Effector memory CD4-positive, alpha-beta T cell (primary cell): Measurements from ENCODE around the gene ZCCHC24.

Experiments
- DNase-seq, 3 donors: peaks; one replicate each; pipeline ENCODE4 v3.0.0-alpha.2; 2020
- H3K27ac ChIP-seq: 2 replicates; pipeline ENCODE4 v1.7.0; 2013; ENCODE audit warnings: mild to moderate bottlenecking, low read length, moderate library complexity; ENCODE audit not compliant: insufficient read depth, poor library complexity, severe bottlenecking
- H3K27me3 ChIP-seq: replicated peaks from 2 replicates; pipeline ENCODE4 v1.7.0; 2013; ENCODE audit warnings: mild to moderate bottlenecking, low read length; ENCODE audit not compliant: insufficient read depth, control insufficient read depth, poor library complexity, severe bottlenecking
- H3K36me3 ChIP-seq: 2 replicates; pipeline ENCODE4 v1.7.0; 2013; ENCODE audit warnings: mild to moderate bottlenecking, low read length, moderate library complexity; ENCODE audit not compliant: control insufficient read depth, insufficient read depth
- H3K4me1 ChIP-seq: 2 replicates; pipeline ENCODE4 v1.7.0; 2013; ENCODE audit warnings: low read length, mild to moderate bottlenecking; ENCODE audit not compliant: control insufficient read depth, insufficient read depth, poor library complexity, severe bottlenecking
- H3K4me3 ChIP-seq: 2 replicates; pipeline ENCODE4 v1.7.0; 2013; ENCODE audit warnings: low read length, low read depth, mild to moderate bottlenecking; ENCODE audit not compliant: insufficient read depth, poor library complexity, severe bottlenecking
- H3K9me3 ChIP-seq: 2 replicates; pipeline ENCODE4 v1.7.0; 2013; ENCODE audit warnings: mild to moderate bottlenecking, low read length, moderate library complexity; ENCODE audit not compliant: control insufficient read depth

ZCCHC24 gene

DNA sequence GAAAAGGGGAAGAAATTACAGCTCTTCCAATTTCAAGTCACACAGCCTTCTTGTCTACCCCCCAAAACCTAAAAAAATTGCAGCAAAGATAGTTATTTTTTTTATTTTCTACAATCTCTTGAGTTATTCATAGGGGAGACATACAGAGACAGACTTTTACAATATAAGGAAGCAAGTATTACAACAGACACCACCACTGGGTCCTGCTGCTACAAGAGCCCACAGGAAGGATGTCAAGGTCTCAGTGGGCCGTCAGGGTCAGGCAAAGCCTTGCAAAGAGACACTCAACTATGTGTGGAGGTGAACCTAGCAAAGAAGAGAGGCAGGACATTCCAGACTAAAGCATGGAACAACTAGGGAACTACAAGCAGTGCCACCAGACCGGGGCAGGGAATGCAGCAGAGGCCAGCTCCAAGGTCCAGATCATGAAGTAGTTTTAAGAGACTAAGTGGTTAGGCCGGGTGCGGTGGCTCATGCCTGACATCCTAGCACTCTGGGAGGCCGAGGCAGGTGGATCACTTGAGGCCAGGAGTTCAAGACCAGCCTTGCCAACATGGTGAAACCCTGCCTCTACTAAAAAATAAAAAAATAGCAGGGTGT, 28.2 kb upstream of the ZCCHC24 start:
- H3K9me3 ChIP-seq, result no peaks in the 10 kb centered on the region
- DNase-seq, result no peak
- no peak overlapping the region for H3K4me3 ChIP-seq
- H3K4me1 ChIP-seq, result no peaks in the 10 kb centered on the region
- H3K36me3 ChIP-seq, result no peaks in the 10 kb centered on the region
- H3K27ac ChIP-seq, result no peak overlapping the region
- H3K27me3 ChIP-seq, result no peaks in the 10 kb centered on the region

DNA sequence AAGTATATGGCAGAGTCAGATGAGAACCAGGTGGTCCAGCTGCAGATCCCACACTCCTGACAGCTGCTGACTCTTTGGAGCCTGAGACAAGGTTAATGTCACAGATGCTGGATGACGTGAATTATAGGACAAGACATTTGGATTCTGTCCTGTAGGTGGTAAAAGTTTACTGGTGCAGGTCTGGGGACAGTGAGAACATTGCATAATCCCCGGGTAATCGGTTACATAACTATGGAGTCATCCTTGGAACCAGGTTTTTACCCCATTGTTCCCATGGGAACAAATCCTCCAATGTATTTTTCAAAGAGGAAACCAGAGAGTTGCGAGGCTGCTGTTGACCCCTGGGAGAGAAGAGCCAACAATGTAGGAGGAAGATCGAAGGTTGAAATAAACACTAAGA, 27.5 kb upstream of the ZCCHC24 start:
- no peaks in the 10 kb centered on the region for H3K36me3 ChIP-seq

GRCh38 chr10:79472449-79472848, 27.0 kb upstream of the ZCCHC24 start:
- Histone ChIP-seq H3K27ac (no peak overlapping the region), H3K27me3 (no peaks in the 10 kb centered on the region), H3K36me3 (no peaks in the 10 kb centered on the region), H3K9me3 (no peaks in the 10 kb centered on the region), H3K4me1 (no peaks in the 10 kb centered on the region), H3K4me3 (no peak overlapping the region)
- DNase-seq, result no peak

More for the DNA sequence above, 27.5 kb upstream of the ZCCHC24 start:
- H3K9me3 ChIP-seq, result no peaks in the 10 kb centered on the region
- no peak overlapping the region for H3K4me3 ChIP-seq
- DNase-seq, result no peak
- no peaks in the 10 kb centered on the region for H3K27me3 ChIP-seq
- H3K27ac ChIP-seq, result no peak overlapping the region
- H3K4me1 ChIP-seq, result no peaks in the 10 kb centered on the region

- no peak for DNase-seq
Measured at GRCh38 chr10:79471776-79472175, 26.4 kb upstream of the ZCCHC24 start.

GRCh38 chr10:79470096-79470495, 24.7 kb upstream of the ZCCHC24 start:
- no peak overlapping the region for H3K27ac ChIP-seq
- DNase-seq, result no peak
- H3K36me3 ChIP-seq, result no peaks in the 10 kb centered on the region
- H3K4me3 ChIP-seq, result no peak overlapping the region
- H3K4me1 ChIP-seq, result no peaks in the 10 kb centered on the region
- no peaks in the 10 kb centered on the region for H3K27me3 ChIP-seq
- H3K9me3 ChIP-seq, result no peaks in the 10 kb centered on the region

More at GRCh38 chr10:79471776-79472175, 26.4 kb upstream of the ZCCHC24 start:
- no peaks in the 10 kb centered on the region for H3K36me3 ChIP-seq
- H3K4me1 ChIP-seq, result no peaks in the 10 kb centered on the region
- H3K4me3 ChIP-seq, result no peak overlapping the region
- H3K27ac ChIP-seq, result no peak overlapping the region
- no peaks in the 10 kb centered on the region for H3K27me3 ChIP-seq
- H3K9me3 ChIP-seq, result no peaks in the 10 kb centered on the region

DNA sequence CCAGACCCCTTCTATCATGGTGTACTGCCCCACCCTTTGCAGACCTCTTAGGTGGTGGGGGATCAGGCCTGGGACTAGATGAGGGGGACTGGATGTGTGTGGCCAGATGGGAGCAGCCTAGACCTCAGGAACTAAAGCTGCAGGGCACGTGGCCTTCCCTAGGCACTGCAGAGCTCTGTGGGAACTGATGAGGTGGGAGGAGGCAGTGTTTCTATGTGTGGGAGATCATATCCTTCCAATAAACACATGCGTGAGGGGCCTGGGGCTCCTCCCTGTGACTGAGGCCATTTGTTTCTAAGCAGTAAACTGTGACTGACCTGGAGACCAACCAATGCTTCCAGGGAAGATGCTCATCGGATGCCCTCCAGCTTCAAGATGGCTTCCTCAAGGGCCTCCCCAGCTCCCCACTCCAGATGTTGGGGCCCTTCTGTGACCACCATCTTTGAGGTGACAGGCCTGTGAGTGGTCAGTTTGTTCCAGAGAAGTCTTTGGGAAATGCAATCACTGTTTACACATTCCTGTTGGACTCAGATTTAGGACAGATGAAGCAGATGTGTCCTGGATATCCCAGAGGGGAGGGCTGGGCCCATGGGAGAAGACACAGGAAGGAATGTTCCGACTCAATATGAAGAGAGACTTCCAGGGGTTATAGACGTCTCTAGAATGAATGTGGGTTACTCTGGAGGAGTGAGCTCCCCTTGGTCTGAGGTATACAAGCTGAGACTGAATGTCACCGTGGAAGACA, 23.6 kb upstream of the ZCCHC24 start:
- no peak for DNase-seq
- H3K4me1 ChIP-seq, result no peaks in the 10 kb centered on the region
- H3K4me3 ChIP-seq, result no peak overlapping the region
- H3K27me3 ChIP-seq, result no peaks in the 10 kb centered on the region
- no peaks in the 10 kb centered on the region for H3K36me3 ChIP-seq
- H3K9me3 ChIP-seq, result no peaks in the 10 kb centered on the region
- H3K27ac ChIP-seq, result no peak overlapping the region

GRCh38 chr10:79468015-79468560, 22.7 kb upstream of the ZCCHC24 start:
- H3K9me3 ChIP-seq, result no peaks in the 10 kb centered on the region
- H3K4me3 ChIP-seq, result no peak overlapping the region
- no peaks in the 10 kb centered on the region for H3K27me3 ChIP-seq
- H3K36me3 ChIP-seq, result no peaks in the 10 kb centered on the region
- no peaks in the 10 kb centered on the region for H3K4me1 ChIP-seq
- H3K27ac ChIP-seq, result no peak overlapping the region
- DNase-seq, result no peak

DNA sequence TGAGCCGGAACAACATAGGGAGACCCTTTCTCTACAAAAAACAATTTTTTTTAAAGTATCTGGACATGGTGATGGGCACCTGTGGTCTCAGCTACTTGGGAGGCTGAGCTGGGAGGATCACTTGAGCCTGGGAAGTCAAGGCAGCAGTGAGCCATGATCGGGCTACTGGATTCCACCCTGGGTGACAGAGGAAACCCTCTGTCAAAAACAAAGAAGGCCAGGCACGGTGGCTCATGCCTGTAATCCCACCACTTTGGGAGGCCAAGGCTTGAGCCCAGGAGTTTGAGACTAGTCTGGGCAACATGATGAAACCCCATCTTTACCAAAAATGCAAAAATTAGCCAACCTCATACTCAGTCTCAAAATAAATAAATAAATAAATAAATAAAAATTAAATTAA, 19.9 kb upstream of the ZCCHC24 start:
- Histone ChIP-seq H3K9me3 (no peaks in the 10 kb centered on the region), H3K27me3 (no peaks in the 10 kb centered on the region), H3K4me3 (no peak overlapping the region), H3K4me1 (no peaks in the 10 kb centered on the region), H3K27ac (no peak overlapping the region), H3K36me3 (no peaks in the 10 kb centered on the region)
- DNase-seq, result no peak

GRCh38 chr10:79463578-79464496, 18.4 kb upstream of the ZCCHC24 start:
- no peaks in the 10 kb centered on the region for H3K27me3 ChIP-seq
- no peaks in the 10 kb centered on the region for H3K4me1 ChIP-seq
- H3K9me3 ChIP-seq, result no peaks in the 10 kb centered on the region
- H3K27ac ChIP-seq, result no peak overlapping the region
- no peaks in the 10 kb centered on the region for H3K36me3 ChIP-seq
- no peak overlapping the region for H3K4me3 ChIP-seq
- no peak for DNase-seq
